ENCODE measurements around the gene MRPL33. TPM values are rescaled to one million over a fixed set of nuclear protein-coding genes. Genes with fewer than 3 reads are reported as not detected.

The MRPL33 gene
- polyA plus RNA-seq, 4 donors: 111 to 156 (median 127) TPM

DNA sequence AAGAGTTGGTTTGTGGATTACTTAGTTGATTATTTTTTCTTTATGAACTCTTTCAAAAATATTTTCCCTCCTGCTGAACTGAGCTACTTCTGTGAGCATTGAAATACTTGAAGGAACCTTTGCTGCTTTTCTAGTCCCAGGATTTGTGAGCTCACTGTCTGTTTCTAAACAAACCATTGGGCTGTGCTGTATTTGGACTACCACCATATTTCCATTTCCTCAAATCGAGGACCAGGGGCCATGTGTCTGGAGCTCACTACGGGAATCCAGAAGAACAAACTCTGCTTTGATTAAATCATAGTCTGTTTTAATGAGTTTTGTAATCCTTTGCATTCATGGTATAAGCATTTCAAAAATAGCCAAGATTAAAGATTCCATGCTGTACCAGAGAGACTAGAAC is 1.3 kb downstream of the MRPL33 start:
- no peak for DNase-seq
- Histone ChIP-seq H3K9me3 (ENCODE audit: control insufficient read depth in 2 of 2, insufficient read depth in 1 of 2, low read depth in 1 of 2, low read length in 1 of 2) (no peaks in the 10 kb centered on the region), H3K36me3 (ENCODE audit: control insufficient read depth in 3 of 3, insufficient read depth in 2 of 3, low read depth in 1 of 3, low read length in 3 of 3) (peaks cover 0 to 7% (median 2%) of the 10 kb centered on the region in 3 donors), H3K27me3 (ENCODE audit: control insufficient read depth in 3 of 3, insufficient read depth in 3 of 3, low read length in 3 of 3) (no peaks in the 10 kb centered on the region), H3K4me1 (ENCODE audit: control insufficient read depth in 3 of 3, insufficient read depth in 2 of 3, low read depth in 1 of 3, low read length in 2 of 3) (peaks cover 2 to 12% (median 12%) of the 10 kb centered on the region in 3 donors), H3K27ac (ENCODE audit: low read depth in 1 of 3, low read length in 2 of 3) (no peak overlapping the region), H3K4me3 (ENCODE audit: low read depth in 1 of 3, low read length in 3 of 3) (peak overlapping the region in 2 of 3 donors; percentile 18 to 88)
- no peak for FAIRE-seq
- 10 to 20% (median 17%) methylated on average over 2 of the region's 2 CpGs for WGBS, 3 donors

DNA sequence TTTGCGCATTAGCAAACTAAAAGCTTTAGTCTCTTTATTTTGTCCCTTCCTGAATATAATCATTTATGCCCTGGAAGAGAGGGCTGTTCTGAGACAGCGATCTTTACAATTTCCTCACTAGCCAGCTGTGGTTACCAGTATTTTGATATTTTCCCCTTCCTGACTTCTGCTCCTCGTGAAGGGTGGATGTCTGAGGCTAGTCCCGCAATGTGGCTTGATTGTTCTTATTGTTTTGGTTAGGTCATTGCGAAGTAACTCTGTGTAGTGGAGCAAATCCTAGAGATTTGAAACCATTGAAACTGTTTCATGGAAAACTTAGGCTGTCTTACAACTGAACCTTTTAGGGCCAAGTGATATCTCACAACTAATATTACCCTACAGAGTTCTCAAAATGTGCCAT is 2.4 kb downstream of the MRPL33 start:
- WGBS, 3 donors: 77 to 90% (median 87%) methylated on average over 5 of the region's 5 CpGs
- Histone ChIP-seq H3K4me1 (ENCODE audit: control insufficient read depth in 3 of 3, insufficient read depth in 2 of 3, low read depth in 1 of 3, low read length in 2 of 3) (peaks cover 2 to 13% (median 12%) of the 10 kb centered on the region in 3 donors), H3K4me3 (ENCODE audit: low read depth in 1 of 3, low read length in 3 of 3) (no peak overlapping the region), H3K27ac (ENCODE audit: low read depth in 1 of 3, low read length in 2 of 3) (no peak overlapping the region), H3K36me3 (ENCODE audit: control insufficient read depth in 3 of 3, insufficient read depth in 2 of 3, low read depth in 1 of 3, low read length in 3 of 3) (peaks cover 0 to 11% (median 2%) of the 10 kb centered on the region in 3 donors), H3K27me3 (ENCODE audit: control insufficient read depth in 3 of 3, insufficient read depth in 3 of 3, low read length in 3 of 3) (no peaks in the 10 kb centered on the region), H3K9me3 (ENCODE audit: control insufficient read depth in 2 of 2, insufficient read depth in 1 of 2, low read depth in 1 of 2, low read length in 1 of 2) (no peaks in the 10 kb centered on the region)
- DNase-seq: no peak
- FAIRE-seq: no peak

DNA sequence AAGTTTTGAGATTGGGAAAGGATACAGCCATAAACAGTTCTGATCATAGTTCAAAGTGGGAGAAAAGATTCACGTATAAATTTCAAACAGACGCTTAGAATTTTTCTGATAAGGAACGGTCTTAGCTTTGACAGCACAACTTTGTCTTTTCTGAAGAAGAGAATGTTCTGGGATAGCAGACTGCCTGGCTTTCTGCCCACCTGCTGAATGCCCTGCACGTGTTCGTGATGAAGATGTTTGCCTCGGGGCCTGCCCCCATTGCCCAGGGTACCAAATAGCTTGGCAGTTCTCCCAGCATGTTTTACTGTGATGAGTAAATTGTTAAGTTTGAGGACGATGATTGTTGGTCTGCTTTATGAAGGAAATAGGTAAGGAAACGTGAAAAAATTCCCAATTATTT is 4.6 kb downstream of the MRPL33 start:
- H3K4me1 ChIP-seq (ENCODE audit: control insufficient read depth in 3 of 3, insufficient read depth in 2 of 3, low read depth in 1 of 3, low read length in 2 of 3): peaks cover 2 to 14% (median 12%) of the 10 kb centered on the region in 3 donors
- no peak for DNase-seq
- peaks cover 4 to 11% (median 4%) of the 10 kb centered on the region in 3 donors for H3K36me3 ChIP-seq (ENCODE audit: control insufficient read depth in 3 of 3, insufficient read depth in 2 of 3, low read depth in 1 of 3, low read length in 3 of 3)
- no peak overlapping the region for H3K4me3 ChIP-seq (ENCODE audit: low read depth in 1 of 3, low read length in 3 of 3)
- no peaks in the 10 kb centered on the region for H3K27me3 ChIP-seq (ENCODE audit: control insufficient read depth in 3 of 3, insufficient read depth in 3 of 3, low read length in 3 of 3)
- H3K9me3 ChIP-seq (ENCODE audit: control insufficient read depth in 2 of 2, insufficient read depth in 1 of 2, low read depth in 1 of 2, low read length in 1 of 2): no peaks in the 10 kb centered on the region
- 28 to 51% (median 40%) methylated on average over 8 of the region's 8 CpGs for WGBS, 3 donors
- H3K27ac ChIP-seq (ENCODE audit: low read depth in 1 of 3, low read length in 2 of 3): no peak overlapping the region
- FAIRE-seq: no peak

GRCh38 chr2:27776696-27777095 is 5.2 kb downstream of the MRPL33 start:
- H3K27ac ChIP-seq (ENCODE audit: low read depth in 1 of 3, low read length in 2 of 3): peak overlapping the region in 1 of 3 donors; percentile 28
- WGBS, 3 donors: 80 to 92% (median 87%) methylated on average over 3 of the region's 3 CpGs
- no peak for FAIRE-seq

GRCh38 chr2:27779417-27780055 is 8.0 kb downstream of the MRPL33 start:
- no peak overlapping the region for H3K4me3 ChIP-seq (ENCODE audit: low read depth in 1 of 3, low read length in 3 of 3)
- WGBS, 3 donors: 63 to 71% (median 68%) methylated on average over 5 of the region's 5 CpGs
- peaks cover 0 to 8% (median 0%) of the 10 kb centered on the region in 3 donors for H3K4me1 ChIP-seq (ENCODE audit: control insufficient read depth in 3 of 3, insufficient read depth in 2 of 3, low read depth in 1 of 3, low read length in 2 of 3)
- no peaks in the 10 kb centered on the region for H3K9me3 ChIP-seq (ENCODE audit: control insufficient read depth in 2 of 2, insufficient read depth in 1 of 2, low read depth in 1 of 2, low read length in 1 of 2)
- no peak overlapping the region for H3K27ac ChIP-seq (ENCODE audit: low read depth in 1 of 3, low read length in 2 of 3)
- H3K27me3 ChIP-seq (ENCODE audit: control insufficient read depth in 3 of 3, insufficient read depth in 3 of 3, low read length in 3 of 3): no peaks in the 10 kb centered on the region
- DNase-seq: no peak
- FAIRE-seq: no peak
- peaks cover 4 to 13% (median 6%) of the 10 kb centered on the region in 3 donors for H3K36me3 ChIP-seq (ENCODE audit: control insufficient read depth in 3 of 3, insufficient read depth in 2 of 3, low read depth in 1 of 3, low read length in 3 of 3)

More at GRCh38 chr2:27776696-27777095, 5.2 kb downstream of the MRPL33 start:
- no peak for DNase-seq
- Histone ChIP-seq H3K4me3 (ENCODE audit: low read depth in 1 of 3, low read length in 3 of 3) (no peak overlapping the region), H3K9me3 (ENCODE audit: control insufficient read depth in 2 of 2, insufficient read depth in 1 of 2, low read depth in 1 of 2, low read length in 1 of 2) (no peaks in the 10 kb centered on the region), H3K36me3 (ENCODE audit: control insufficient read depth in 3 of 3, insufficient read depth in 2 of 3, low read depth in 1 of 3, low read length in 3 of 3) (peaks cover 4 to 11% (median 6%) of the 10 kb centered on the region in 3 donors), H3K4me1 (ENCODE audit: control insufficient read depth in 3 of 3, insufficient read depth in 2 of 3, low read depth in 1 of 3, low read length in 2 of 3) (peaks cover 2 to 13% (median 12%) of the 10 kb centered on the region in 3 donors), H3K27me3 (ENCODE audit: control insufficient read depth in 3 of 3, insufficient read depth in 3 of 3, low read length in 3 of 3) (no peaks in the 10 kb centered on the region)

GRCh38 chr2:27781496-27781895 is 10.0 kb downstream of the MRPL33 start:
- WGBS, 3 donors: 91 to 96% (median 95%) methylated on average over 2 of the region's 2 CpGs
- no peak for FAIRE-seq
- no peaks in the 10 kb centered on the region for H3K27me3 ChIP-seq (ENCODE audit: control insufficient read depth in 3 of 3, insufficient read depth in 3 of 3, low read length in 3 of 3)

DNA sequence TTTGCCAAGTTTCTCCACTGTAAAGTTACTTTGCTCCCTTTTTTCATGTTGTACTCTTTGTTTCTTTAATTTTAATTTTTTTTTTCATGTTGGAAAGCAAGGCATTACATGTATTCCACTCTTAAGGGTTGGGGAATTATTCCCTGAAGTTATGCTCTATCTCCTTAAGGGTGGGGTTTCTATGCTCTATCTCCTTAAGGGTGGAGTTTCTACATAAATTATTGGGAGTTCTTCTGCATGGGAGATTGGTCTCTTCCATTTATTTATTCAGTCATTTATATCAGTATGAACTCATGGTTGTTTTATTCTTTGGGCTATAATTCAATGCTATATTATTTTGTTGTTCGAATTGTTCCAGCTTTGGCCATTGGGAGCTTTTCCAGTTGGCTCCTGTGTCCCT is 11.2 kb downstream of the MRPL33 start:
- no peak for DNase-seq
- no peaks in the 10 kb centered on the region for H3K27me3 ChIP-seq (ENCODE audit: control insufficient read depth in 3 of 3, insufficient read depth in 3 of 3, low read length in 3 of 3)
- H3K4me1 ChIP-seq (ENCODE audit: control insufficient read depth in 3 of 3, insufficient read depth in 2 of 3, low read depth in 1 of 3, low read length in 2 of 3): peaks cover 0 to 6% (median 0%) of the 10 kb centered on the region in 3 donors
- no peak for FAIRE-seq
- 92 to 96% (median 95%) methylated on average over 1 of the region's 1 CpG for WGBS, 3 donors
- H3K9me3 ChIP-seq (ENCODE audit: control insufficient read depth in 2 of 2, insufficient read depth in 1 of 2, low read depth in 1 of 2, low read length in 1 of 2): no peaks in the 10 kb centered on the region
- peaks cover 2 to 16% (median 6%) of the 10 kb centered on the region in 3 donors for H3K36me3 ChIP-seq (ENCODE audit: control insufficient read depth in 3 of 3, insufficient read depth in 2 of 3, low read depth in 1 of 3, low read length in 3 of 3)
- no peak overlapping the region for H3K4me3 ChIP-seq (ENCODE audit: low read depth in 1 of 3, low read length in 3 of 3)
- no peak overlapping the region for H3K27ac ChIP-seq (ENCODE audit: low read depth in 1 of 3, low read length in 2 of 3)

More at GRCh38 chr2:27781496-27781895, 10.0 kb downstream of the MRPL33 start:
- Histone ChIP-seq H3K27ac (ENCODE audit: low read depth in 1 of 3, low read length in 2 of 3) (no peak overlapping the region), H3K9me3 (ENCODE audit: control insufficient read depth in 2 of 2, insufficient read depth in 1 of 2, low read depth in 1 of 2, low read length in 1 of 2) (no peaks in the 10 kb centered on the region), H3K4me3 (ENCODE audit: low read depth in 1 of 3, low read length in 3 of 3) (no peak overlapping the region), H3K4me1 (ENCODE audit: control insufficient read depth in 3 of 3, insufficient read depth in 2 of 3, low read depth in 1 of 3, low read length in 2 of 3) (peaks cover 0 to 8% (median 0%) of the 10 kb centered on the region in 3 donors), H3K36me3 (ENCODE audit: control insufficient read depth in 3 of 3, insufficient read depth in 2 of 3, low read depth in 1 of 3, low read length in 3 of 3) (peaks cover 2 to 13% (median 6%) of the 10 kb centered on the region in 3 donors)
- no peak for DNase-seq

- Histone ChIP-seq H3K9me3 (ENCODE audit: control insufficient read depth in 2 of 2, insufficient read depth in 1 of 2, low read depth in 1 of 2, low read length in 1 of 2) (no peaks in the 10 kb centered on the region), H3K4me3 (ENCODE audit: low read depth in 1 of 3, low read length in 3 of 3) (no peak overlapping the region), H3K27ac (ENCODE audit: low read depth in 1 of 3, low read length in 2 of 3) (no peak overlapping the region), H3K4me1 (ENCODE audit: control insufficient read depth in 3 of 3, insufficient read depth in 2 of 3, low read depth in 1 of 3, low read length in 2 of 3) (peaks cover 0 to 5% (median 0%) of the 10 kb centered on the region in 3 donors), H3K27me3 (ENCODE audit: control insufficient read depth in 3 of 3, insufficient read depth in 3 of 3, low read length in 3 of 3) (no peaks in the 10 kb centered on the region), H3K36me3 (ENCODE audit: control insufficient read depth in 3 of 3, insufficient read depth in 2 of 3, low read depth in 1 of 3, low read length in 3 of 3) (peaks cover 0 to 13% (median 0%) of the 10 kb centered on the region in 3 donors)
- FAIRE-seq: no peak
- 85 to 96% (median 95%) methylated on average over 1 of the region's 1 CpG for WGBS, 3 donors
- no peak for DNase-seq
These were observed 19.3 kb downstream of the MRPL33 start for GRCh38 chr2:27790796-27791195.
